ENCODE measurements around the gene GNAS-AS1.

GNAS-AS1 gene

DNA sequence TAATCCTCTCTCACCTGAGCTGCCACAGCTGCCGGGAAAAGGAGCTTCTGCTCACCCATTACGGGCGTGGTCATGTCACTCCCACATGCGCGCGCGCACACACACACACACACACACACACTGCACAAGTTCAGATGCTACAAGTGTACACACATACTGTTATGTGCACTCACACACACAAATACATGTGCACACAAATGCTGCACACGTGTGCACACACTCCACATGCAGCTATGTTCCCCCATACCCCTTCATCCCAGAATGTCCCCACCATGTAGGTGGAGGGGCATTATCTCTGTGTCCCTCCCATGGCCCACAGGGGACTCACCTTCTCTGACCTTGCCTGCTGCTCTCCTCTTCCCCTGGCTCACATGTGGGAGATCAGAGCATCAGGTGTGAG lies 37.3 kb downstream of the GNAS-AS1 start:
- no peak overlapping the region for H3K4me3 ChIP-seq (ENCODE audit: control insufficient read depth, low read depth, low read length)
- TF ChIP-seq, protein P1, sequence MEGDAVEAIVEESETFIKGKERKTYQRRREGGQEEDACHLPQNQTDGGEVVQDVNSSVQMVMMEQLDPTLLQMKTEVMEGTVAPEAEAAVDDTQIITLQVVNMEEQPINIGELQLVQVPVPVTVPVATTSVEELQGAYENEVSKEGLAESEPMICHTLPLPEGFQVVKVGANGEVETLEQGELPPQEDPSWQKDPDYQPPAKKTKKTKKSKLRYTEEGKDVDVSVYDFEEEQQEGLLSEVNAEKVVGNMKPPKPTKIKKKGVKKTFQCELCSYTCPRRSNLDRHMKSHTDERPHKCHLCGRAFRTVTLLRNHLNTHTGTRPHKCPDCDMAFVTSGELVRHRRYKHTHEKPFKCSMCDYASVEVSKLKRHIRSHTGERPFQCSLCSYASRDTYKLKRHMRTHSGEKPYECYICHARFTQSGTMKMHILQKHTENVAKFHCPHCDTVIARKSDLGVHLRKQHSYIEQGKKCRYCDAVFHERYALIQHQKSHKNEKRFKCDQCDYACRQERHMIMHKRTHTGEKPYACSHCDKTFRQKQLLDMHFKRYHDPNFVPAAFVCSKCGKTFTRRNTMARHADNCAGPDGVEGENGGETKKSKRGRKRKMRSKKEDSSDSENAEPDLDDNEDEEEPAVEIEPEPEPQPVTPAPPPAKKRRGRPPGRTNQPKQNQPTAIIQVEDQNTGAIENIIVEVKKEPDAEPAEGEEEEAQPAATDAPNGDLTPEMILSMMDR (conservative IDR thresholded peaks at IDR 0.05; ENCODE audit: control insufficient read depth, insufficient read depth, low read depth, low read length) = no peak
- no peak for DNase-seq (ENCODE audit: low read depth)

DNA sequence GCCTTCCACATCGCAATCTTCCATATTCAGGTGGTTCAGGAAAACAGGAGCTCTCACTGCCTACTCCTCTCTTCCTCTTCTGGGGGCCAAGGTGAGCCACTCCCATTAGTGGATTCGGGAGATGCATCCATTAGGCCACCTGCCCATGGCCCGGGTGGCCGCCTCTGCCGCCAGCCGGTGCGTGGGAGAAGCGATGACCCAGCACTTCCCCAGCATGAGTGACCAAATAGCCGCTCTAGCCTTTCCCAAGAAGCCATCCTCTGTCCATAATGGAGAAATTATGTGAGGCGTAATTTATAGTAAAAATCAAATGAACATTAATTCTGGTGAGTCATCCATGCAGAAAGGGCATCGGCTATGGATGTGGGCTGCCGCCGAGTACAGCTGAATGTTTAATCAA lies 39.4 kb downstream of the GNAS-AS1 start:
- peak; percentile 3 for DNase-seq (ENCODE audit: low read depth)
- H3K4me3 ChIP-seq (ENCODE audit: control insufficient read depth, low read depth, low read length) = no peak overlapping the region
- TF ChIP-seq, protein P1 (conservative IDR thresholded peaks at IDR 0.05; ENCODE audit: control insufficient read depth, insufficient read depth, low read depth, low read length) = no peak

DNA sequence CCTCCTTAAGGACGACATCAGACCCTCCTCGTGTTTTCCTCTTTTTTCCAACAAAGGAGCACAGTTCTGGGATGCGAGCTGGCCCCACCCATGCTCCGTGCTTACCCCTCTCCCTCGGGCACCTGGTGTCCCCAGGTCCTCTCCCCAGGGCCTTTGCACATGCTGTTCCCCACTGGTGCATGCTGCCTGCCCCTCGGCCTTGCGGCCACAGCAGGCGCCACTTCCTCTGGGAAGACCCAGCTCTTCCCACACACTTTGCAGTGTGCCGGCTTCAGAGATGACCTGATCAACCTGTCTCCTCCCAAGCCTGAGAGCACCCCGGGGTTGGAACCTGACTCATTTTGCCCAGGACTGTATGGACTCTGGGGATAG lies 39.8 kb downstream of the GNAS-AS1 start:
- no peak overlapping the region for H3K4me3 ChIP-seq (ENCODE audit: control insufficient read depth, low read depth, low read length)
- no peak for DNase-seq (ENCODE audit: low read depth)
- TF ChIP-seq, protein P1 (conservative IDR thresholded peaks at IDR 0.05; ENCODE audit: control insufficient read depth, insufficient read depth, low read depth, low read length) = no peak

DNA sequence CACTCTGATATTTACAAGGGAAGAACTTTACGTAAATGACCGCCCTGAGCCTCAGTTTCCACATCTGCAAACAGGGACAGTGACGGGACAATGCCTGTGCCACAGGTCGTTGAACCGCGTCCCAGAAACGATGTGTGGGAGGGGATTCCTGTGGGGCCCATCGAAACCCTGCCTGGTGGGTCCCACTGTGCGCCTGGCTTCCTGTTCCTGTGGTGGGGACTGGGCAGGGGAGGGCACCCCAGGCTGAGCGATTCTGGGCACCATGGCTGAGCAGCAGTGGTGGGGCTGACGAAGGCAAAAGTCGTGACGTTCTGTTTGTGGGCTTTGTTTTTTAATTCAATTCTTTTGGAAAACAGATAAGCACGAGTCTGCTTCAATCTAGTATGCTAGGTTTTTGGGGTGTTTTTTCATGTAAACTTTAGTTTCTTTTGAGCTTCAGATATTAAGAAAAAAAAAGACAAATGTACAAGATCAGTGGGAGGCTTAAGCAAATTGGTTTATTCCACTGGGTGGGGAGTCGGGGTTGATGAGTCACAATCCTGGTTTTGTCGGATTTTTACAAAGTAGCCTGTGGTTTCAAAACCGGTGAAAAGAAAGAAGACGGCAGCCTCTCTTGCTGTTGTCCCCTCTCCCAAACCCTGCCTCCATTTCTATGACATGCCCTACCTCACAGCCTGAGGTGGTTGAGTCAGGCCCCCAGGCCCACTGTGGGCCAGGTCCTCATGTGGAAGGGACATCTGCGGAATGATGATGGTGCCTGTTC lies 40.4 kb downstream of the GNAS-AS1 start:
- TF ChIP-seq, protein P1 (conservative IDR thresholded peaks at IDR 0.05; ENCODE audit: control insufficient read depth, insufficient read depth, low read depth, low read length) = no peak
- peak; percentile 49 for DNase-seq (ENCODE audit: low read depth)
- H3K4me3 ChIP-seq (ENCODE audit: control insufficient read depth, low read depth, low read length) = no peak overlapping the region

DNA sequence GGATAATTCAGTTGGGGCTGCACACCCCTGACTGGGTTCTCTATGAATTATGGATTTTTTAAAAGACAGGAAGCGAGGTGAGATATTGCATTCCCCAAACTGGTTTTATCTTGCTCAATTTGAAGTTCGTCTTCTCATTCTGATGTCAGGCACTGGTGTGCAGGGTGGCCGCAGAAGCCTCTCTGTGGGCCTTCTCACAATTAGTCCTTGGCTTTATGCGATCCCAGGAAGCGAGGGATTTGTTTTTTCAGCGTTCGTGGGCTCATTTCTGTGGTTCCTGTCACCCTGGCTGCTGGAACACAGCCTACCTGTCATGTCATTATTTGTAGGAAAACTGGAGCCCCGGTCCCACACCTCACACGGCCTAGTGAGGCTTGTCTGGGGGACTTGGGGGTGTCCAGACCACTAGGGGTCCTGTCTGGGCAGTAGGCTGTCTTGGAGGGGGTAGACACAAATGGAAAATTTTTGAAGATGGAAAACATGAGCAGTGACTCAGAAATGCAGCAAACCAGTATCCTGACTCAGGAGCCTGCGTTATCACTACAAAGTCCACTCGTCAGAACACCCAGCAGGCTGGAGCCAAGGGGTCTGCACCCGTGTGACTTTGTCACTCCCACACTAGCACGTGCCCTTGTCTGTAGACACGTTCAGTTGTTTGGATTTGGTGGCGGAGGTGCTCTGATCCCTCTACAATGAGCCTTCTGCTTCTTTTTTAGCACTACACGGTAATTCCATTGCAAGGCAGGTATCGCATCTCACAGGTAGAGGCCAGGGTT lies 42.2 kb downstream of the GNAS-AS1 start:
- DNase-seq (ENCODE audit: low read depth) = no peak
- TF ChIP-seq, protein P1 (conservative IDR thresholded peaks at IDR 0.05; ENCODE audit: control insufficient read depth, insufficient read depth, low read depth, low read length) = no peak
- no peak overlapping the region for H3K4me3 ChIP-seq (ENCODE audit: control insufficient read depth, low read depth, low read length)

DNA sequence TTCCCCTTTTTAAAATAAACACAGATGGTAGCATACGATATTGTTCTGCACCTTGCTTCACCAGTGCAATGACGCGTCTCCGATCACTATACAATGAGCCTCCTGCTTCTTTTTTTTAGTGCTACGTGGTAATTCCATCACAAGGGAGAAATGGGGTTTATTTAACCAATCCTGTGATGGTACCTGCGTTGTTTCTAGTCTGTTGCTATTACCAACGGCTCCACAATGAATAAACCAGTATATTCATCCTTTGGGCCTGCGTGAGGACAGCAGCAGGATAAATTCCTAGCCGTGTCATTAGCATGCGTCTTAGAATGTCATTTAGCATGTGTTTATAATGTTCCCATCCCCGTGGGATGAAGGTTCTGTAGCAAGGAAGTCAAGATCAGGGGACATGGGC lies 42.9 kb downstream of the GNAS-AS1 start:
- DNase-seq (ENCODE audit: low read depth) = no peak

More for the DNA sequence above, 42.9 kb downstream of the GNAS-AS1 start:
- TF ChIP-seq, protein P1 (conservative IDR thresholded peaks at IDR 0.05; ENCODE audit: control insufficient read depth, insufficient read depth, low read depth, low read length) = no peak
- H3K4me3 ChIP-seq (ENCODE audit: control insufficient read depth, low read depth, low read length) = no peak overlapping the region

All from fibroblast of mammary gland (primary cell).